GM19438 (cell line): ENCODE results near the gene RHBDD1.
A peak's percentile ranks its signal among the peaks of the same experiment; 100 is the strongest.

Experiments used
- ATAC-seq: cut with Tn5 transposase; IDR thresholded peaks from one replicate; pipeline ENCODE4 v1.9.1; 2021; ENCODE audit warnings: low read depth; ENCODE audit not compliant: unreplicated experiment

The RHBDD1 gene

GRCh38 chr2:226835796-226836547, at the start of gene RHBDD1:
TSS of gene RHBDD1 (plus strand) at chr2:226836054. CDS start at chr2:226864694, 28,640 bp downstream.
- peak; percentile 79 for ATAC-seq

GRCh38 chr2:226788064-226788463, 47.8 kb upstream of the RHBDD1 start:
- no peak for ATAC-seq

GRCh38 chr2:226788881-226789490, 46.9 kb upstream of the RHBDD1 start:
- no peak for ATAC-seq

GRCh38 chr2:226790011-226790410, 45.8 kb upstream of the RHBDD1 start:
- no peak for ATAC-seq

GRCh38 chr2:226790431-226790830, 45.4 kb upstream of the RHBDD1 start:
- ATAC-seq, result no peak

- peak; percentile 54 for ATAC-seq
These were observed 44.8 kb upstream of the RHBDD1 start for GRCh38 chr2:226791056-226791486.

- ATAC-seq, result peak; percentile 98
These were observed 44.3 kb upstream of the RHBDD1 start for GRCh38 chr2:226791487-226792081.

GRCh38 chr2:226792155-226792881, 43.5 kb upstream of the RHBDD1 start:
- ATAC-seq, result no peak

GRCh38 chr2:226793646-226794045, 42.2 kb upstream of the RHBDD1 start:
- ATAC-seq, result no peak

GRCh38 chr2:226794196-226794661, 41.6 kb upstream of the RHBDD1 start:
- ATAC-seq, result no peak

GRCh38 chr2:226794751-226795171, 41.1 kb upstream of the RHBDD1 start:
- no peak for ATAC-seq

- ATAC-seq, result no peak
These were observed 40.4 kb upstream of the RHBDD1 start for GRCh38 chr2:226795281-226796011.

- no peak for ATAC-seq
These were observed 39.6 kb upstream of the RHBDD1 start for GRCh38 chr2:226796012-226796839.

- no peak for ATAC-seq
These were observed 39.0 kb upstream of the RHBDD1 start for GRCh38 chr2:226796840-226797288.

- ATAC-seq, result no peak
These were observed 38.4 kb upstream of the RHBDD1 start for GRCh38 chr2:226797289-226797988.

- no peak for ATAC-seq
These were observed 37.8 kb upstream of the RHBDD1 start for GRCh38 chr2:226797989-226798421.

GRCh38 chr2:226798422-226799210, 37.2 kb upstream of the RHBDD1 start:
- ATAC-seq, result peak; percentile 17
